IPS-20b (cell line): Measurements from ENCODE around the gene FOXP1.

Experiments used
- H3K27ac ChIP-seq: one replicate; pipeline ENCODE4 v1.5.1; 2013; ENCODE audit warnings: low read length
- H3K27me3 ChIP-seq: 2 replicates; pipeline ENCODE4 v1.6.1; 2013; ENCODE audit warnings: mild to moderate bottlenecking, low read length, inconsistent platforms; ENCODE audit not compliant: insufficient read depth
- H3K36me3 ChIP-seq: 2 replicates; pipeline ENCODE4 v1.6.1; 2013; ENCODE audit warnings: low read depth, mild to moderate bottlenecking, inconsistent platforms, low read length, moderate library complexity; ENCODE audit not compliant: insufficient read depth
- H3K4me1 ChIP-seq: 2 replicates; pipeline ENCODE4 v1.6.1; 2013; ENCODE audit warnings: mild to moderate bottlenecking, control low read depth, inconsistent platforms, low read length, moderate library complexity; ENCODE audit not compliant: insufficient read depth
- H3K4me3 ChIP-seq: 2 replicates; pipeline ENCODE4 v1.5.1; 2013; ENCODE audit warnings: mild to moderate bottlenecking, low read length, inconsistent platforms
- H3K9ac ChIP-seq: 2 replicates; pipeline ENCODE4 v1.6.1; 2013; ENCODE audit warnings: low read depth, mild to moderate bottlenecking, inconsistent platforms, low read length, moderate library complexity
- H3K9me3 ChIP-seq: 2 replicates; pipeline ENCODE4 v1.6.1; 2013; ENCODE audit warnings: mild to moderate bottlenecking, low read depth, low read length, inconsistent platforms; ENCODE audit not compliant: insufficient read depth

Gene FOXP1

DNA sequence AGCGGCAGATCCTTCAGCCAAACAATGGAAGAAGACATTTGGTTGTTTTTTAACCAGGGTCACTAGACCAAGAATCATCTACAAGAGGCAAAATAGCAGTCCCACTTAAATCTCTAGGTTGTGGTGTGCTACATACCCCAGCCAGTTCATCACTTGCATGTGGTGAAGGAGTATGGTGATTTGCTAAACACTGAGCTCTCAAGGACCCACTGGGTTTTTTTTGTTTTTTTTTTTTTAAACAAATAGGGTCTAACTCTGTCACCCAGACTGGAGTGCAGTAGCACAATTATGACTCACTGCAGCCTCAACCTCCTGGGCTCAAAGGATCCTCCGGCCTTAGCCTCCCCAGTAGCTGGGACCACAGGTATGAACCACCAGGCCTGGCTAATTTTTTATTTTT lies 508.0 kb downstream of the FOXP1 start:
- H3K27me3 ChIP-seq = no peaks in the 10 kb centered on the region
- H3K9ac ChIP-seq = no peak overlapping the region
- H3K27ac ChIP-seq = no peak overlapping the region
- H3K4me3 ChIP-seq = no peak overlapping the region
- H3K9me3 ChIP-seq = no peaks in the 10 kb centered on the region
- no peaks in the 10 kb centered on the region for H3K36me3 ChIP-seq
- peaks cover 13% of the 10 kb centered on the region for H3K4me1 ChIP-seq

DNA sequence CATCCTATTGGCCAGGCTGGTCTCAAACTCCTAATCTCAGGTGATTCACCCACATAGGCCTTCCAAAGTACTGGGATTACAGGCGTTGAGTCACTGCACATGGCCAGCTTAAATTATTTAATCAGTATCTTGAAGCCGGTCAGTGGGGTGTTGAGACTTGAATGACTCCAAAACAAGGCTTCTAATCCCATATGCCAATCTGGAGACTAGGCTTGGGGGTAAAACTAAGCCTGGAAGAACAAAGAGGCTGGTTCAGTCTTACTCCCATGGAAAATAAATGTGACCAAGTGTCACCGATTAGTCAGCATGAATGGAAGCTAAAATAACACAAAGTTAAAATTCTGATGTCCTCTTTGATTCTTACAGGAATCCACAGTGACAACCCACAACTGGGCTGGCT lies 509.1 kb downstream of the FOXP1 start:
- no peaks in the 10 kb centered on the region for H3K27me3 ChIP-seq
- H3K4me1 ChIP-seq = peaks cover 9% of the 10 kb centered on the region
- H3K9me3 ChIP-seq = no peaks in the 10 kb centered on the region
- H3K4me3 ChIP-seq = no peak overlapping the region
- H3K9ac ChIP-seq = no peak overlapping the region
- H3K27ac ChIP-seq = no peak overlapping the region
- H3K36me3 ChIP-seq = no peaks in the 10 kb centered on the region

DNA sequence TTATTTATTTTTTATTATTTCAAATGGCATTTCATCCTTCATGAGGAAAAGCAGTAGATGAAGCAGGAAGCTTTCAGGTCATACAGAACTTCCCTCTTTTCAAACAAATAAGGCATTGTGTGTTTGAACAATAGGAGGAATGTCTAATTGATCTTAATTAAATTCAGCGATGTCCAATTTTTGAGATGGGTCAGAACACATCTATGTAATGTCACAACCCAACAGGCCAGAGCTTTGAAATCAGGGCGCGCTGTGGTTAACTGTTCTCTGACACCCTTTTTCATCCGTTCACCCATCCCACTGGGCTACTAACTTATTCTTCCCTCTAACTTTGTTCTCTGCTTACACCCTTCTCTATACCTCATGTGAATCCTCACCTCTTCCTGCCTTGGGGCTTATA lies 510.5 kb downstream of the FOXP1 start:
- H3K4me3 ChIP-seq = no peak overlapping the region
- no peaks in the 10 kb centered on the region for H3K27me3 ChIP-seq
- no peaks in the 10 kb centered on the region for H3K36me3 ChIP-seq
- no peaks in the 10 kb centered on the region for H3K9me3 ChIP-seq
- peaks cover 3% of the 10 kb centered on the region for H3K4me1 ChIP-seq
- H3K27ac ChIP-seq = no peak overlapping the region
- no peak overlapping the region for H3K9ac ChIP-seq

DNA sequence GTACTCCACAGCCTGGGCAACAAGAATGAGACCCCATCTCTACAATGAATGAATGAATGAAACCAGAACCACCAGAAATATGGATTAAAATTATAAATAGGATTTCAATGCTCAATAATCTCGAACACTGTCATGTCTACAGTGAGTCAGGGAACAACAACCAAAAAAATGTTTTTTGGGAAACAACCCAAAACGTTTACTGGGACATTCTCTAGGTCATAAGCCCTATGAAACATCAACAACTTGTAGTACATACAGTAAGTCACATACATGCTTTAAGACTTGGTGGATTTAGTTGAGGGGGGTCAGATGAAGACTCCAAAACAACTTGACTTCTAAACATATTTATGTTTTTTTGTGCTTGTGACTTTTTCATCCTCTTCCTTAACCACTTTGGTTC lies 511.2 kb downstream of the FOXP1 start:
- Histone ChIP-seq H3K36me3 (no peaks in the 10 kb centered on the region), H3K27ac (no peak overlapping the region), H3K4me3 (no peak overlapping the region), H3K9ac (no peak overlapping the region), H3K27me3 (no peaks in the 10 kb centered on the region), H3K4me1 (peaks cover 7% of the 10 kb centered on the region), H3K9me3 (no peaks in the 10 kb centered on the region)

DNA sequence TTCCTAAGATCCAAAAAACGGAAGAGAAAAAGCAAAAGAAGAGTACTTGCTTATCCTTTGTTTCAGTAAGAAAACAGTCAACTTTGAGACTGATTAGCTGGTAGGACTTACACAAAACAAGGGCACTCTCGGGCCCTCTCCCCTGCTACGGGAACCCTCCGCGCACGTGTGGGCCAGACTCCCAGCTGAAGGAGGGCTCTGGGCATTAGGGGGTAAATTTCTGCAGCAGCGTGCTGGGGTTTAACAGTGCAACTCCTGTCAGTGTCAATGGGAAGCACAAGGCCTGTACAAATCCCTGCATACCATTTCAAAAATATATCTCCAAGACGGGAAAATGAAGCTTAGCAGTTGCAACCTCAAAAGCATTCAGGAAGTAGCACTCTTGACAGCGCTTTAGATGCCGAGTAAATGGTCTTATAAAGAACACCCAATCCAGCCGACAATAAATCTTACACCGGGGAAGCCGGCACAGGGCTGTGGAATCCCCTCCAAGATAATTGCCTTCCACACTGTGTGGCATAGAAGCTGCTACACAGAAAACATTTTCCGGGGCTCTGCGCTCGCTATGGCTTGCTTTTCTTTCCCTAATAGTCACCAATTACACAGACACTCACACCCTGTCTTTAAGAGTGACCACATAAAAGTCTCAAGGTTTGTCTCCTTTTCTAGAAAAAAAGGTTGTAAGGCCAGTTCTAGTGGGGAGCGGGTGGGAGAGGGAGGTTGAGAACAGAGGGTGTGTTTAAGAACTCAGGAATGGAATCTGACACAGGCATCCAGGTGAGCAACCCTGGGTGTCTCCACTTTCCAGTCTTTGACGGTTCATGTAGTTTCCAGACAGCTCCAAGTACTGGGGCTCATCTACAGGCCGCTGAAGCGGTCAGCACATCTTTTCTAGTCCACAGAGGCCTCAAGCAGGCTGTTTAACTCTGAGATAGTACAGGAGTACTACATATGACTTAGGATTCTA lies 512.7 kb downstream of the FOXP1 start:
- Histone ChIP-seq H3K27ac (no peak overlapping the region), H3K4me1 (peaks cover 21% of the 10 kb centered on the region), H3K27me3 (peaks cover 13% of the 10 kb centered on the region; the same call in 1 of the 2 replicates), H3K4me3 (no peak overlapping the region), H3K9me3 (no peaks in the 10 kb centered on the region), H3K9ac (no peak overlapping the region), H3K36me3 (no peaks in the 10 kb centered on the region)

DNA sequence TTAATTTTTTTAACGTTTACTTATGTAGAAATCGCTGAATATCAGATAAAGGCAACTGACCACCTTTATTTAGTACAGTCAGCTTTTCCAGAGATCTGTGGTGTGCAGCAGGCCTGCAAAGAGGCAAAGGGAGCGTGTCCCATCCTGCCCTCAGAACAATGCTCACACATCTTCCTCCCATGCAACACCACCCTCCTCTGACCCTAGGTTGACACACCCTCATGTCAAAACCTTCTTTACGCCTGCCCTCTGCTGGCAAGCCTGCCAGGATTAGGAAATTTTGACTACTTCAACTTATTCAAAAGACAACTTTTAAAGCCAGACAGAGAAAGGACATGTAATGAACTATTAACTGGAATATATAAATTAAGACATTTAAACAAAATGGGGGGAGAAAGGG lies 513.7 kb downstream of the FOXP1 start:
- Histone ChIP-seq H3K27me3 (peaks cover 16% of the 10 kb centered on the region; the same call in 1 of the 2 replicates), H3K27ac (no peak overlapping the region), H3K4me1 (peaks cover 24% of the 10 kb centered on the region), H3K9ac (no peak overlapping the region), H3K36me3 (no peaks in the 10 kb centered on the region), H3K4me3 (no peak overlapping the region), H3K9me3 (no peaks in the 10 kb centered on the region)

DNA sequence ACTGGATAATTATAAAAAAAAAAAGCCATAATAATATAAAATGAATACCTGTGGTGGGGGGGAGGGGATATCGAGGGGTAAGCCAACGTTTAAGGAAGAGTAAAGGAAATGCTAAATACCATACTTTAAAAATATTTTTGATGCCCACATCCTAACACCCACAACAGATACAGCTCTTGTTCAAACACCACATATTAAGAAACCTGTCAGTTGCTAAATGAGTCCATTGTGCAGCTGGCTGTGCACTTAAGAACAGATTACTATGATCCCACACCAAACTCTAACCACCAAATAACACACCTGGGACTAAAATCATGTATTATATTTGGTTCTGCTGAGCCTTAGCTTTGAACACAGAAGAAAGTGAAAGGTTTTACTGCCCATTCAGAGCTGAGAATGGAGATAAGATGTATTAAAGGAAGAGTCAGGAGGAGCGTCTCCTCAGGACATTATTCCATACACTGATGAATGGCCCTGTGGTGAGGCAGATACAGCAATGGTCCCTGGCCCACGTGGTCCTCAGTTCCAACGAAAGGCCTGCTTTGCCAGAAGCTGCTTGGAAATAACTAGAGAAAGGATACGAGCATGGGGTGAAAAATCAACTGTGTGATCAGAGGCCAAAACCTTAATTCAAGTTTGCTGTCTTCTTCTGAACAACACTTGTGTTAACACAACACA lies 515.4 kb downstream of the FOXP1 start:
- no peak overlapping the region for H3K9ac ChIP-seq
- H3K27me3 ChIP-seq = peaks cover 30% of the 10 kb centered on the region; the same call in 1 of the 2 replicates
- H3K36me3 ChIP-seq = no peaks in the 10 kb centered on the region
- peaks cover 32% of the 10 kb centered on the region for H3K4me1 ChIP-seq
- H3K4me3 ChIP-seq = no peak overlapping the region
- H3K9me3 ChIP-seq = no peaks in the 10 kb centered on the region
- H3K27ac ChIP-seq = no peak overlapping the region

DNA sequence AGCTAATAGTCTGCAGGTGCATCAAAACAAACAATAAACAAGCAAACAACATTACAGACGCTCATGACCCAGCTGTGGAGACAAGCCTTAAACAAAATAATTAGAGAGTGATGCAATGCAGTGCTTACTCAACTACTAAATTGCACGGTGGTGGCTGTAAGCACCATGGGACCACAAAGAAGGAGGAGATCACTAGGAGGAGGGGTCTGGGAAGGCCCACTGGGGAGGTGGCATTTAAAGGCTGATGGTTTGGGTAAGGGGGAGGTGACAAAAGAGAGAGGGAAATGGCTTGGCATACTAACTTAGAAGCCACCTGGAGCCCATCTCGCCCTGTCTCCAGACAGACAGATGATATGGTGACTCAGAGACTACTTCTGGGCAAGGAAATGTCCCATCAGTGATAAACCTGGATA lies 516.7 kb downstream of the FOXP1 start:
- no peak overlapping the region for H3K9ac ChIP-seq
- H3K36me3 ChIP-seq = no peaks in the 10 kb centered on the region
- H3K4me3 ChIP-seq = peak overlapping the region; percentile 76; the same call in 1 of the 2 replicates
- H3K27ac ChIP-seq = no peak overlapping the region
- H3K9me3 ChIP-seq = no peaks in the 10 kb centered on the region
- peaks cover 42% of the 10 kb centered on the region; the same call in 1 of the 2 replicates for H3K27me3 ChIP-seq
- H3K4me1 ChIP-seq = peaks cover 44% of the 10 kb centered on the region

DNA sequence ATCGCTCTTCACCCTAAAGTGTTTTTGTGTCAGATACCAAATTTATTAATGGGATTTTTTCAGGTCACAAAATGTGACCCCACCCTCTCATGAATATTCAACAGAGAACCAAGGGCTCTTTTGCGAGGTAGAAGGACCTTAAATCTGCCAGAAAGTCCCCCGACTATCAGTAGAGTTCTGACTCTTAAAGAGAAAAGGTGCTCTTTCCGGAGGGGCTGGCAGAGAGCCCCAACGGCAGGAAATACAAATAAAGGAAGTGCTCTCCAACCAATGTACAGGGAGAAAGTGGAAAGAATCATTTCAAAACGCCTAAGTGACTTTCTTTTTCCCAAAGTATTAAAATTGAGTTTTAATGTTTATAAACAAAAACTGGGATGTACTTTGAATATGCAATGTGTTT lies 517.2 kb downstream of the FOXP1 start:
- Histone ChIP-seq H3K4me3 (peak overlapping the region; percentile 76), H3K27ac (no peak overlapping the region), H3K9me3 (no peaks in the 10 kb centered on the region), H3K4me1 (peaks cover 49% of the 10 kb centered on the region), H3K9ac (peak overlapping the region; percentile 75; the same call in 1 of the 2 replicates), H3K36me3 (no peaks in the 10 kb centered on the region), H3K27me3 (peaks cover 42% of the 10 kb centered on the region; the same call in 1 of the 2 replicates)

DNA sequence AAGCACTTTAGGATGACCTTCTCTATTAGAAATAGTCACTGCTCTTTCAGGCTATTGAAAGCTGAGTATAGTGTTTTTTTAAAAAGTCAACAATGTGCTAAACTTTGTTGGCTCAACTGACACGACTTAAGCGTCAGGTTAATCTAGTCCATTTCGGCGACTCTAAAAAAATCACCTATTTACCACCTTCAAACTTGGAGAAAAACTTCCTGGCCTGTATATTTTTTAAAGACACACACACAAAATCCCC lies 517.8 kb downstream of the FOXP1 start:
- Histone ChIP-seq H3K9ac (peak overlapping the region; percentile 75; the same call in 1 of the 2 replicates), H3K27ac (no peak overlapping the region), H3K4me3 (peak overlapping the region; percentile 76), H3K36me3 (no peaks in the 10 kb centered on the region), H3K9me3 (no peaks in the 10 kb centered on the region), H3K27me3 (peaks cover 42% of the 10 kb centered on the region; the same call in 1 of the 2 replicates), H3K4me1 (peaks cover 56% of the 10 kb centered on the region)

DNA sequence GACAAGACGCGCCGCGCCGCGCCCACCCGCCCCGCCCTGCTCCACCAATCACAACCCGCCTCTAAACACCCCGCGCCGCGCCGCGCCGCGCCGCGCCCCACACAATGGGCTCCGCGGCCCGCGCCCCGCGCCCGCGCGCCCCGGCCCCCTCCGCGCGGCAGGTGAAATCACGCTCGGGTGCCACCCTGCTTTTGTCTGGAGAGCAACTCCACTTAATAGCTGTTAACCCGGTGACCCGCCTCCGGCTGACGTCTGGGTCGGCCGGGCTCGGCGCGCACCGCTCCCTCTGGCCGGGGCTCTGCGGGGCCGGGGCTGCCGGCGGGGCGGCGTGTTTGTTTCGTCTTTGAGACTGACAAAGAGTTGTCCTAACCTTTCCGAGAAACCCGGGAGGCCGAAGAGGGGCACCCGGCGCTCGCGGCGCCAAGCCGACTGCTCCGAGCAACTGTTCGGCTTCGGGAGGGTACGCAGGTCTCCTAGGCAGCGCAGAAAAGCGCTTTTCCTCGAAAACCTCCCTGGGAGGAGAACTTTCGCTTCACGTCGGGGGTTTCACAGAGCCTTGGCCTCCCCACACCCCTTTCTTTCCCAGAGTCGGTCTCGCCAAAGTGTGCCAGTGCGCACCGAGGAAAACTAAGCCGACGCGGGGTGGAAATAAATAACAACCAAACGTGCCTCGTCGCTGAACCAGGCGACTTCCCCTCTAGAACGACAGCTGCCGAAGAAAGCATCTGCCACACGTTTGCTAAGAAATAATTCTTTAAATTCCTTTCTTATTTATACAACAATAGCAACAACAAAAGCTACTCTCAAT lies 518.4 kb downstream of the FOXP1 start:
- Histone ChIP-seq H3K4me3 (peak overlapping the region; percentile 76), H3K36me3 (no peaks in the 10 kb centered on the region), H3K9ac (peak overlapping the region; percentile 75; the same call in 1 of the 2 replicates), H3K27me3 (peaks cover 42% of the 10 kb centered on the region; the same call in 1 of the 2 replicates), H3K27ac (no peak overlapping the region), H3K4me1 (peaks cover 61% of the 10 kb centered on the region), H3K9me3 (no peaks in the 10 kb centered on the region)
